ENCODE results near the gene ABCA12.

Gene ABCA12

GRCh38 chr2:214902286-214902685 lies 236.1 kb downstream of the ABCA12 start:
- DNase-seq: no peak

DNA sequence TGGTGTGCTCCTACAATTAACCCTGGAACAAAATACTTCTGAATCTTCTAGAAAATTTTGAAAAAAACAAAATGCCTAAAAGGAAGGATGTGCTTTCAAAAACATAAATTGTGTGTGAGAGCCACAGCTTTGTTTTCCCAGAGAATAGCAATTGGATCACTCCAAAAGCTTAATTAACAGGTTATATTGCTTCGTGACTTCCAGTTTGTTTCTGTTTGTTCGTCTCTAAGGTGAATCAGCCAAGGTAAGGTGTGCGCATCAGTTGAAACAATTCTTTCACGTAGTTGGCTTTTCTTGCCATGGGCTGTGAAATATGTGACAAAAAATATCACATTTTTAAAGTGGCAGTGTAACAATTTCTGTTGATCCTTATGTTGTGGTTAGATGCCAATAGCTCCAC lies 238.7 kb downstream of the ABCA12 start:
- no peak for DNase-seq

GRCh38 chr2:214896274-214896673 lies 242.2 kb downstream of the ABCA12 start:
- DNase-seq: no peak

GRCh38 chr2:214895469-214895868 lies 243.0 kb downstream of the ABCA12 start:
- DNase-seq: no peak

GRCh38 chr2:214889301-214889700 lies 249.1 kb downstream of the ABCA12 start:
- DNase-seq: no peak

DNA sequence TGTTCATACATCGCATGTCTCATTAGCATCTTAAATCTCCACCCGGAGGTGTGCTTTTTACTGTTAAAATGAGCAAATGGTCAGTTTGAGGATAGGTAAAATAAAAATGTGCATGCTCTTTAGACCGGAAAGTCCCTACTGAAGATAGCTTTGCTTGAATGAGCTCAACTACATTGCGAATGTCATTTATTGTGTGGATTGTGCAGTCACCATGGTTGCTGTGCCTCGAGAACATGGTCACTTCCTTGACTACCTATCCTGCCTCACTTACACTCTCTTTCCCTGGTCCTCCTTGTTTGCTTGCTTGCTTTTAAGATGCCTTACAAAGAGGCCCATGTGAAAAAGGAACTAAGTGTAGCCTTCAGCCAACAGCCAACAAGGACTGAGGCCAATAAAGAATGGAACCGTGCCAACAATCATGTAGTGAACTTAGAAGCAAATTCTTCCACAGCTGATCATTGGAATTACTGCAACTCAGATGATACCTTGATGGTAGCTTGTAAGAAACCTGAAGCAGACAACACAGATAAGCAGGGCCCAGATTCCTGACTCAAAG lies 256.7 kb downstream of the ABCA12 start:
- no peak for DNase-seq
